ENCODE measurements around the gene PTPRN2.

PTPRN2 gene

GRCh38 chr7:158563051-158563450, 24.6 kb downstream of the PTPRN2 start:
- Histone ChIP-seq H3K36me3 (ENCODE audit: control insufficient read depth, insufficient read depth, low read length) (no peaks in the 10 kb centered on the region), H3K4me1 (ENCODE audit: control insufficient read depth, insufficient read depth, low read length) (peaks cover 17% of the 10 kb centered on the region), H3K27ac (ENCODE audit: low read depth, low read length) (no peak overlapping the region), H3K27me3 (ENCODE audit: control insufficient read depth, insufficient read depth, low read length) (no peaks in the 10 kb centered on the region), H3K9ac (ENCODE audit: low read length) (no peak overlapping the region), H3K4me3 (ENCODE audit: low read depth, low read length) (no peak overlapping the region), H3K9me3 (ENCODE audit: control insufficient read depth, insufficient read depth, low read depth, low read length) (no peaks in the 10 kb centered on the region)

- no peak overlapping the region for H3K4me3 ChIP-seq (ENCODE audit: low read depth, low read length)
- H3K27ac ChIP-seq (ENCODE audit: low read depth, low read length): no peak overlapping the region
- no peak overlapping the region for H3K9ac ChIP-seq (ENCODE audit: low read length)
These were observed 25.1 kb downstream of the PTPRN2 start for GRCh38 chr7:158562517-158562916.

GRCh38 chr7:158561659-158562058, 26.0 kb downstream of the PTPRN2 start:
- H3K9me3 ChIP-seq (ENCODE audit: control insufficient read depth, insufficient read depth, low read depth, low read length): no peaks in the 10 kb centered on the region
- H3K4me3 ChIP-seq (ENCODE audit: low read depth, low read length): no peak overlapping the region
- H3K36me3 ChIP-seq (ENCODE audit: control insufficient read depth, insufficient read depth, low read length): no peaks in the 10 kb centered on the region
- H3K4me1 ChIP-seq (ENCODE audit: control insufficient read depth, insufficient read depth, low read length): peaks cover 13% of the 10 kb centered on the region
- H3K9ac ChIP-seq (ENCODE audit: low read length): no peak overlapping the region
- H3K27ac ChIP-seq (ENCODE audit: low read depth, low read length): no peak overlapping the region
- H3K27me3 ChIP-seq (ENCODE audit: control insufficient read depth, insufficient read depth, low read length): no peaks in the 10 kb centered on the region

More at GRCh38 chr7:158562517-158562916, 25.1 kb downstream of the PTPRN2 start:
- Histone ChIP-seq H3K9me3 (ENCODE audit: control insufficient read depth, insufficient read depth, low read depth, low read length) (no peaks in the 10 kb centered on the region), H3K4me1 (ENCODE audit: control insufficient read depth, insufficient read depth, low read length) (peaks cover 17% of the 10 kb centered on the region), H3K36me3 (ENCODE audit: control insufficient read depth, insufficient read depth, low read length) (no peaks in the 10 kb centered on the region), H3K27me3 (ENCODE audit: control insufficient read depth, insufficient read depth, low read length) (no peaks in the 10 kb centered on the region)

GRCh38 chr7:158560386-158560785, 27.2 kb downstream of the PTPRN2 start:
- Histone ChIP-seq H3K27me3 (ENCODE audit: control insufficient read depth, insufficient read depth, low read length) (no peaks in the 10 kb centered on the region), H3K9me3 (ENCODE audit: control insufficient read depth, insufficient read depth, low read depth, low read length) (no peaks in the 10 kb centered on the region), H3K27ac (ENCODE audit: low read depth, low read length) (no peak overlapping the region), H3K9ac (ENCODE audit: low read length) (no peak overlapping the region), H3K4me3 (ENCODE audit: low read depth, low read length) (no peak overlapping the region), H3K36me3 (ENCODE audit: control insufficient read depth, insufficient read depth, low read length) (no peaks in the 10 kb centered on the region), H3K4me1 (ENCODE audit: control insufficient read depth, insufficient read depth, low read length) (peaks cover 13% of the 10 kb centered on the region)

- Histone ChIP-seq H3K4me3 (ENCODE audit: low read depth, low read length) (no peak overlapping the region), H3K36me3 (ENCODE audit: control insufficient read depth, insufficient read depth, low read length) (no peaks in the 10 kb centered on the region), H3K9ac (ENCODE audit: low read length) (no peak overlapping the region), H3K27ac (ENCODE audit: low read depth, low read length) (no peak overlapping the region), H3K27me3 (ENCODE audit: control insufficient read depth, insufficient read depth, low read length) (no peaks in the 10 kb centered on the region), H3K9me3 (ENCODE audit: control insufficient read depth, insufficient read depth, low read depth, low read length) (no peaks in the 10 kb centered on the region), H3K4me1 (ENCODE audit: control insufficient read depth, insufficient read depth, low read length) (peaks cover 13% of the 10 kb centered on the region)
These were observed 28.3 kb downstream of the PTPRN2 start for GRCh38 chr7:158559356-158559755.

GRCh38 chr7:158558816-158559215, 28.8 kb downstream of the PTPRN2 start:
- no peak overlapping the region for H3K4me3 ChIP-seq (ENCODE audit: low read depth, low read length)
- H3K36me3 ChIP-seq (ENCODE audit: control insufficient read depth, insufficient read depth, low read length): no peaks in the 10 kb centered on the region
- H3K9me3 ChIP-seq (ENCODE audit: control insufficient read depth, insufficient read depth, low read depth, low read length): no peaks in the 10 kb centered on the region
- H3K27ac ChIP-seq (ENCODE audit: low read depth, low read length): no peak overlapping the region
- H3K9ac ChIP-seq (ENCODE audit: low read length): no peak overlapping the region
- peaks cover 13% of the 10 kb centered on the region for H3K4me1 ChIP-seq (ENCODE audit: control insufficient read depth, insufficient read depth, low read length)
- H3K27me3 ChIP-seq (ENCODE audit: control insufficient read depth, insufficient read depth, low read length): no peaks in the 10 kb centered on the region

- H3K36me3 ChIP-seq (ENCODE audit: control insufficient read depth, insufficient read depth, low read length): no peaks in the 10 kb centered on the region
- H3K27ac ChIP-seq (ENCODE audit: low read depth, low read length): no peak overlapping the region
- peaks cover 9% of the 10 kb centered on the region for H3K4me1 ChIP-seq (ENCODE audit: control insufficient read depth, insufficient read depth, low read length)
- H3K27me3 ChIP-seq (ENCODE audit: control insufficient read depth, insufficient read depth, low read length): peaks cover 3% of the 10 kb centered on the region; the same call in 1 of the 2 replicates
- no peak overlapping the region for H3K9ac ChIP-seq (ENCODE audit: low read length)
- no peaks in the 10 kb centered on the region for H3K9me3 ChIP-seq (ENCODE audit: control insufficient read depth, insufficient read depth, low read depth, low read length)
- H3K4me3 ChIP-seq (ENCODE audit: low read depth, low read length): no peak overlapping the region
These were observed 30.2 kb downstream of the PTPRN2 start for GRCh38 chr7:158557441-158557755.

GRCh38 chr7:158556721-158557440, 30.7 kb downstream of the PTPRN2 start:
- no peaks in the 10 kb centered on the region for H3K36me3 ChIP-seq (ENCODE audit: control insufficient read depth, insufficient read depth, low read length)
- no peak overlapping the region for H3K9ac ChIP-seq (ENCODE audit: low read length)
- peaks cover 4% of the 10 kb centered on the region; the same call in 1 of the 2 replicates for H3K4me1 ChIP-seq (ENCODE audit: control insufficient read depth, insufficient read depth, low read length)
- H3K27me3 ChIP-seq (ENCODE audit: control insufficient read depth, insufficient read depth, low read length): peaks cover 3% of the 10 kb centered on the region; the same call in 1 of the 2 replicates
- no peaks in the 10 kb centered on the region for H3K9me3 ChIP-seq (ENCODE audit: control insufficient read depth, insufficient read depth, low read depth, low read length)
- no peak overlapping the region for H3K27ac ChIP-seq (ENCODE audit: low read depth, low read length)
- no peak overlapping the region for H3K4me3 ChIP-seq (ENCODE audit: low read depth, low read length)

- peaks cover 13% of the 10 kb centered on the region for H3K4me1 ChIP-seq (ENCODE audit: control insufficient read depth, insufficient read depth, low read length)
- H3K36me3 ChIP-seq (ENCODE audit: control insufficient read depth, insufficient read depth, low read length): no peaks in the 10 kb centered on the region
- H3K27me3 ChIP-seq (ENCODE audit: control insufficient read depth, insufficient read depth, low read length): peaks cover 3% of the 10 kb centered on the region; the same call in 1 of the 2 replicates
- H3K9ac ChIP-seq (ENCODE audit: low read length): no peak overlapping the region
- no peaks in the 10 kb centered on the region for H3K9me3 ChIP-seq (ENCODE audit: control insufficient read depth, insufficient read depth, low read depth, low read length)
- no peak overlapping the region for H3K4me3 ChIP-seq (ENCODE audit: low read depth, low read length)
- no peak overlapping the region for H3K27ac ChIP-seq (ENCODE audit: low read depth, low read length)
These were observed 32.5 kb downstream of the PTPRN2 start for GRCh38 chr7:158555034-158555520.

- no peak overlapping the region for H3K9ac ChIP-seq (ENCODE audit: low read length)
- H3K9me3 ChIP-seq (ENCODE audit: control insufficient read depth, insufficient read depth, low read depth, low read length): no peaks in the 10 kb centered on the region
- no peak overlapping the region for H3K4me3 ChIP-seq (ENCODE audit: low read depth, low read length)
- no peaks in the 10 kb centered on the region for H3K36me3 ChIP-seq (ENCODE audit: control insufficient read depth, insufficient read depth, low read length)
- peaks cover 21% of the 10 kb centered on the region for H3K4me1 ChIP-seq (ENCODE audit: control insufficient read depth, insufficient read depth, low read length)
- no peak overlapping the region for H3K27ac ChIP-seq (ENCODE audit: low read depth, low read length)
- H3K27me3 ChIP-seq (ENCODE audit: control insufficient read depth, insufficient read depth, low read length): peaks cover 11% of the 10 kb centered on the region; the same call in 1 of the 2 replicates
These were observed 36.7 kb downstream of the PTPRN2 start for GRCh38 chr7:158550886-158551452.

GRCh38 chr7:158550394-158550700, 37.3 kb downstream of the PTPRN2 start:
- Histone ChIP-seq H3K9me3 (ENCODE audit: control insufficient read depth, insufficient read depth, low read depth, low read length) (no peaks in the 10 kb centered on the region), H3K27ac (ENCODE audit: low read depth, low read length) (no peak overlapping the region)

More at GRCh38 chr7:158550394-158550700, 37.3 kb downstream of the PTPRN2 start:
- Histone ChIP-seq H3K4me3 (ENCODE audit: low read depth, low read length) (no peak overlapping the region), H3K27me3 (ENCODE audit: control insufficient read depth, insufficient read depth, low read length) (peaks cover 11% of the 10 kb centered on the region; the same call in 1 of the 2 replicates), H3K9ac (ENCODE audit: low read length) (no peak overlapping the region), H3K36me3 (ENCODE audit: control insufficient read depth, insufficient read depth, low read length) (no peaks in the 10 kb centered on the region), H3K4me1 (ENCODE audit: control insufficient read depth, insufficient read depth, low read length) (peaks cover 21% of the 10 kb centered on the region)
